ENCODE measurements around the gene USB1. TPM values are rescaled to one million over a fixed set of nuclear protein-coding genes. Genes with fewer than 3 reads are reported as not detected.

The USB1 gene
- total RNA-seq, 1 donor from 2014 or later = 36.0 TPM

DNA sequence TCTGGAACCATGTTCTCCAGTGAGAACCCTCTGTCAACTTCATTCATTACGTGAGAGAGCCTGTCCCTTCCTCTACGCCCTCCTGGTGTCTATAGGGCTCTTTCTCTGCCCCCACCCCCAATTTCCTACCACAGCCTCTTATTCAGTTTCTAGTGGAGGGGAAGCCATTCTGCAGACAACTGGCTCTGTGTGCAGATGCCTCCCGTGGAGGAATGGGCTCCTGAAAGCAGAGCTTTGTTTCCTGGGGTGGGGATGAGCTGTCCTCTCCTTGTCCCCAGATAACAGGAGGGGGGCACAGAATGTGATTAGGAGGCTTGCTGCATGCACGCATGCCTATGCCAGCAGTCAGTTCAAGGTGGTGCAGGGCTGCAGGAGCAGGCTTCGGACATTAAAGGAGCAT is 55.9 kb downstream of the USB1 start:
- intact Hi-C loops (cut with DNase I) = no loop called here
- no peak for DNase-seq (ENCODE audit: low spot score)

DNA sequence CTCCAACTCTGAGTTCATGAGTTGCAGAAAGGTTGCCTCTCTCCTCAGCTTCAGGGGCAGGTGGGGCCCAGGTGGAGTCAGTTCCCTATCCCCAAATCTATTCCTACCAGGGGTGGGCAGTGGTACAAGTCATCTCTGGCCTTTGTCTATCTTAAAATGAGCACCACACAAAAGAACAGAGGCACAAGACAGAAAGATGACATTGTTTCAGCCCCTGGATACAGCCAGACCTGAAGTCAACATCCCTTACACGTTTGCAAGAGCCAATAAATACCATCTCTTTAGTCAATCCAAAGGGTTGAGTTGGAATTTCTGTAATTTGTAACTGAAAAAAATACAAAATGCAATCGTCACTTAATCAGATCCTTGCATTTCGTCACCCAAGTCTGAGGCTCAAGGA is 56.6 kb downstream of the USB1 start:
- intact Hi-C loops (cut with DNase I) = no loop called here
- DNase-seq (ENCODE audit: low spot score) = no peak

DNA sequence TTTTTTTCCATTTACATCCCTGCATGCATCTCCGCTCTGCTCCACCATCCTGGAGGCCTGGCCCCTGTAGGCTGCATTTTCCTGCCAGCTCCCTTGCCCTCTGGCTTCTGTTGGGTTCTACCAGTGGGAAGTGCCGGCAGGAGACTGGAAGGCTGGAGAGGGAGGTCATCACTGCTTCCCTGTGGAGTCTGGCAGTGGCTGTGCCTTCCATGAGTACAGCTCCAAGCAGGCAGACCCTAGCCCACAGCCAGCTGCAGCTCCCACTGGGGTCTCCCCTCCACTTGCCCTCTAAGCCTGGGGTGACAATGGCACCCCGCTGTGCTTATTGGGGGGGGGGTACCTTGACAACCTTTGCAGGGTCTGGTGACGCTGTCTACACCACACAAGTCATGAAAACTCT is 61.6 kb downstream of the USB1 start:
- no peak for DNase-seq (ENCODE audit: low spot score)
- intact Hi-C loops (cut with DNase I) = no loop called here

DNA sequence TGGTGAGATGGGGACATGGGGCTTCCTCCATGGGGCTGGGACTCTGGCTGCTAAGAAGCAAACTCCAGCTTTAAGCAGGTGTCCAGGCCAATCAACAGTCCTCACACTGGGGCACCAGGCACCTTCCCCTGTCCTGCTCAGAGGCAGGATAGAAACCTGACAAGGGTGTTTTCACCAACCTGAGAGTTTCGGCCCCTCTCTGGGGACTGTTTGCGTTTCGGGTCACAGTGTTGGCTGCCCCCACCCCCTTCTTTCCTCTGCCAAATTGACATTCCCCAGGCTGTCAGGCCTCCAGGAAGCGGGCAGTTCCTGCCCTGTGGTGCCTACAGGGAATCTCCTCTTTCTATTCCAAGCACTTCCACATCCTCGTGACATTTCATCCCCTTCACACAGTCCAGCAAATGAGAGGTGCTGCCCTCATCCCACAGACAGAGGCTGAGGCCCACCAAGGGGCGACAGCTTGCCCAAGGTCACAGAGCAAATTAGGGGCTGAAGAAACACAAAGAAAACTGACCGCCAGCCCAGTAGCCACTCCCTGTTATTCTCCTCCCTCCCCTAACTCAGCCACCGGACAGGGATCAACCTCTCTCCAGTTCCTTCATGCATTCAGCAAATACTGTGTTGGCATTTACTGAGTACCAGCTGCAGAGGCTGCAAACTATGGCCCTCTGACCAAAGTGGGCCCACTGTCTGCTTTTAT is 62.3 kb downstream of the USB1 start:
- DNase-seq (ENCODE audit: low spot score) = no peak
- intact Hi-C loops (cut with DNase I) = no loop called here

DNA sequence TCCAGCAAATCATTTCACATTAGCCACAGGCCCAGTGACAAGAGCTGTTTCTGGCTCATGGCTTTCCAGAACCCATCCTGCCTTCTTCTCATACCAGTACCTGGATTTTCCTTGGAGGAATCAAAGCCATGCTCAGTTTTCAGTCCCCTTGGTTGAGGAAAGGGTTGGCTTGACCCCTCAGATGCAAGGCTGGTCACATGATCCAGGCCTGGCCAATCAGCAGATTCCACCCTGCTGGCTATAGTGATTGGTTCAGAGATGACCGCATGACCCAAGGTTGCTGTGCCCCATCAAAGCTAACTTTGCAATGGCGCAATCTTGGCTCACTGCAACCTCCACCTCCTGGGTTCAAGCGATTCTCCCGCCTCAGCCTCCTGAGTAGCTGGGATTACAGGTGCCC is 69.4 kb downstream of the USB1 start:
- DNase-seq (ENCODE audit: low spot score) = no peak

More for the DNA sequence above, 69.4 kb downstream of the USB1 start:
- intact Hi-C loops (cut with DNase I) = no loop called here

Other genes with a start within 250 kb of the USB1 start
- 70.1 TPM for gene KIFC3, start 198.9 kb upstream of the USB1 start, total RNA-seq
- gene CNGB1, start 30.3 kb upstream of the USB1 start, total RNA-seq = not detected
- gene ZNF319, start 735 bp upstream of the USB1 start, total RNA-seq = 7.2 TPM
- gene MMP15, start 24.3 kb downstream of the USB1 start, total RNA-seq = 53.5 TPM
- gene CFAP20, start 128.0 kb downstream of the USB1 start, total RNA-seq = 36.7 TPM
- 35.8 TPM for gene CSNK2A2, start 196.7 kb downstream of the USB1 start, total RNA-seq

All from cardiac septum (tissue), 1 donor.